ENCODE data around the gene CCDC134. TPM values are rescaled to one million over a fixed set of nuclear protein-coding genes. Genes with fewer than 3 reads are reported as not detected.
A peak's percentile ranks its signal among the peaks of the same experiment; 100 is the strongest.

Gene CCDC134
- total and polyA plus RNA-seq, 9 of the 15 experiments (the other 6 are each of a cell fraction or from before 2014, with no cell fraction given), result 0.56 to 11.9 (median 5.3) TPM

GRCh38 chr22:41833369-41834004 lies 33.0 kb downstream of the CCDC134 start (continued):
- TF ChIP-seq AFF1 (IDR thresholded peaks at IDR 0.05; ENCODE audit: low read depth in 1 of 2, partially characterized antibody in 2 of 2) (no peak), ARID1B (IDR thresholded peaks at IDR 0.05) (no peak), CHD2 (IDR thresholded peaks at IDR 0.05; ENCODE audit: low read depth, low read length) (no peak), E2F1 (CRISPR knock-in tag; IDR thresholded peaks at IDR 0.05) (no peak), CXXC5 (CRISPR knock-in tag; IDR thresholded peaks at IDR 0.05) (peak; percentile 32), ZNF518B (CRISPR knock-in tag; IDR thresholded peaks at IDR 0.05) (no peak), BCLAF1 (IDR thresholded peaks at IDR 0.05; ENCODE audit: borderline replicate concordance in 1 of 2, control insufficient read depth in 1 of 2, low read depth in 2 of 2, low read length in 1 of 2) (no peak), MXD1 (CRISPR knock-in tag; IDR thresholded peaks at IDR 0.05; ENCODE audit: borderline replicate concordance, poor library complexity, severe bottlenecking) (no peak), ZNF695 (CRISPR knock-in tag; IDR thresholded peaks at IDR 0.05) (no peak), IRF9 (tag; IDR thresholded peaks at IDR 0.05) (no peak), DDX20 (tag; IDR thresholded peaks at IDR 0.05; ENCODE audit: low read depth) (no peak), ZNF384 (IDR thresholded peaks at IDR 0.05; ENCODE audit: low read depth, low read length) (no peak)

Data from K562 (cell line).